Measurements from ENCODE around the gene SPATA1.

DNA sequence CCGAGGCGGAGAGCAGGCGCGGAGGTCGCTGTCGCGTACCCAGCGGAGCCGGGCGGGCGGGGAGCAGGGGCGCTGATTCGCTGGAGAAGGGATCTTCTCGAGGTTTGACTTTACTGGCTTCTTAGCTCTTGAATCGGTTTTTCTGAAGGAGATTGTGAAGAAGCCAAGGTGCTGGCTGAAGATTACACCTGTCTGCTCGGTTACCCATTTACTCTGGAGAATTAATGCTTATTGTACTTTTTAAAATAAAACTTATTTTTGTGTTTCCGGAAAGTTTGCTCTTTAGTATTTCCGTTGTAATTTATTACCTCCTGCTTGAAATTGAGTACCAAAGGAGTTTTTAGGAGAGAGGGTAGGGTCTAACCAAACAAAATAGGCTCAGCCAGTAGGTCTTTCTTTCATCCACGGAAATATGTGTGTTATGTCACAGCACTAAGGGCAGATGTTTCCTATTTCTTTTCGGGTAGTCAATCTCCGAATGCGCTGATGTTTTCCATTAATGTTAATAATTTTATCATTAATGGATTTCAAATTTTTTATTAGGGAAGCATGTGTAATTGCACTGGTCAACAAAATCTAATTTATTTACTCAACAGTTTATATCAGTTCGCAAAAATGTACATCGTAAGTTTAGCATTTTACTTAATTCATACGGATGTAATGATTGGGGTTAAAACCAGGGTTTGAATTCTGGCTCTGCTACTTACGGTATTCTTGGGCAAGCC lies 705 bp downstream of the SPATA1 start:
- TF ChIP-seq GABPA (IDR thresholded peaks at IDR 0.05; ENCODE audit: borderline replicate concordance, insufficient read depth, low read length) (no peak), POLR2A (IDR thresholded peaks at IDR 0.05; ENCODE audit: control extremely low read depth in 1 of 2, low read depth in 2 of 2, low read length in 2 of 2) (no peak), EZH2 (IDR thresholded peaks at IDR 0.05; ENCODE audit: low read depth, low read length, severe bottlenecking) (no peak), MAFK (IDR thresholded peaks at IDR 0.05; ENCODE audit: low read depth, low read length) (no peak), TCF12 (IDR thresholded peaks at IDR 0.05; ENCODE audit: low read depth, low read length) (no peak), ZNF274 (IDR thresholded peaks at IDR 0.05; ENCODE audit: borderline replicate concordance, extremely low read depth, low read length) (no peak), TAF1 (IDR thresholded peaks at IDR 0.05; ENCODE audit: low read depth, low read length) (no peak)
- TF ChIP-seq, protein P1, sequence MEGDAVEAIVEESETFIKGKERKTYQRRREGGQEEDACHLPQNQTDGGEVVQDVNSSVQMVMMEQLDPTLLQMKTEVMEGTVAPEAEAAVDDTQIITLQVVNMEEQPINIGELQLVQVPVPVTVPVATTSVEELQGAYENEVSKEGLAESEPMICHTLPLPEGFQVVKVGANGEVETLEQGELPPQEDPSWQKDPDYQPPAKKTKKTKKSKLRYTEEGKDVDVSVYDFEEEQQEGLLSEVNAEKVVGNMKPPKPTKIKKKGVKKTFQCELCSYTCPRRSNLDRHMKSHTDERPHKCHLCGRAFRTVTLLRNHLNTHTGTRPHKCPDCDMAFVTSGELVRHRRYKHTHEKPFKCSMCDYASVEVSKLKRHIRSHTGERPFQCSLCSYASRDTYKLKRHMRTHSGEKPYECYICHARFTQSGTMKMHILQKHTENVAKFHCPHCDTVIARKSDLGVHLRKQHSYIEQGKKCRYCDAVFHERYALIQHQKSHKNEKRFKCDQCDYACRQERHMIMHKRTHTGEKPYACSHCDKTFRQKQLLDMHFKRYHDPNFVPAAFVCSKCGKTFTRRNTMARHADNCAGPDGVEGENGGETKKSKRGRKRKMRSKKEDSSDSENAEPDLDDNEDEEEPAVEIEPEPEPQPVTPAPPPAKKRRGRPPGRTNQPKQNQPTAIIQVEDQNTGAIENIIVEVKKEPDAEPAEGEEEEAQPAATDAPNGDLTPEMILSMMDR (IDR thresholded peaks at IDR 0.05; ENCODE audit: control extremely low read depth in 1 of 3, insufficient read depth in 1 of 3, low read depth in 1 of 3, low read length in 3 of 3), result no peak
- TF ChIP-seq, protein P2, sequence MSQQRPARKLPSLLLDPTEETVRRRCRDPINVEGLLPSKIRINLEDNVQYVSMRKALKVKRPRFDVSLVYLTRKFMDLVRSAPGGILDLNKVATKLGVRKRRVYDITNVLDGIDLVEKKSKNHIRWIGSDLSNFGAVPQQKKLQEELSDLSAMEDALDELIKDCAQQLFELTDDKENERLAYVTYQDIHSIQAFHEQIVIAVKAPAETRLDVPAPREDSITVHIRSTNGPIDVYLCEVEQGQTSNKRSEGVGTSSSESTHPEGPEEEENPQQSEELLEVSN (IDR thresholded peaks at IDR 0.05), result no peak
